Caki2 (cell line): ENCODE data around the gene KLHL1. TPM values are rescaled to one million over a fixed set of nuclear protein-coding genes. Genes with fewer than 3 reads are reported as not detected.

ENCODE experiments used
- DNase-seq: peaks from one replicate; pipeline ENCODE4 v3.0.0-alpha.2; 2015; ENCODE audit warnings: low read depth
- in situ Hi-C: cut with HindIII; loops from 2 replicates; pipeline ENCODE4 v1.10.0; 2016; ENCODE audit warnings: low sequenced_read_pairs, low pct_unique_long_range_greater_than_20kb, mixed read lengths
- total RNA-seq: library from RNA; depleted of rRNA; stranded (reverse); fragments of >200 nt; shearing (Covaris generic); gene quantifications from 2 replicates; pipeline ENCODE4 v1.2.3, GENCODE V29; 2014; ENCODE audit warnings: low replicate concordance

Gene KLHL1
- total RNA-seq, 1 experiment from 2014 or later, result not detected

GRCh38 chr13:69755101-69755500 is 353.2 kb downstream of the KLHL1 start:
- in situ Hi-C loops, result no loop called here
- DNase-seq, result no peak

GRCh38 chr13:69751259-69751658 is 357.0 kb downstream of the KLHL1 start:
- in situ Hi-C loops, result no loop called here
- no peak for DNase-seq

GRCh38 chr13:69737129-69737935 is 370.9 kb downstream of the KLHL1 start:
- in situ Hi-C loops, result no loop called here
- no peak for DNase-seq

- DNase-seq, result no peak
Measured at GRCh38 chr13:69721631-69722030, 386.6 kb downstream of the KLHL1 start.

GRCh38 chr13:69720278-69720983 is 387.8 kb downstream of the KLHL1 start:
- no peak for DNase-seq
- in situ Hi-C loops, result no loop called here

More at GRCh38 chr13:69721631-69722030, 386.6 kb downstream of the KLHL1 start:
- in situ Hi-C loops, result no loop called here

GRCh38 chr13:69706807-69707206 is 401.4 kb downstream of the KLHL1 start:
- in situ Hi-C loops, result no loop called here
- no peak for DNase-seq

GRCh38 chr13:69704311-69704710 is 403.9 kb downstream of the KLHL1 start:
- in situ Hi-C loops, result no loop called here
- DNase-seq, result no peak

GRCh38 chr13:69690999-69691398 is 417.3 kb downstream of the KLHL1 start:
- no peak for DNase-seq
- in situ Hi-C loops, result no loop called here

GRCh38 chr13:69683921-69684686 is 424.1 kb downstream of the KLHL1 start:
- in situ Hi-C loops, result no loop called here
- peak; percentile 19 for DNase-seq

GRCh38 chr13:69681722-69682121 is 426.5 kb downstream of the KLHL1 start:
- in situ Hi-C loops, result no loop called here
- no peak for DNase-seq

- in situ Hi-C loops, result no loop called here
- no peak for DNase-seq
Measured at GRCh38 chr13:69677343-69677742, 430.9 kb downstream of the KLHL1 start.

GRCh38 chr13:69676286-69676685 is 432.0 kb downstream of the KLHL1 start:
- DNase-seq, result no peak
- in situ Hi-C loops, result no loop called here

- peak; percentile 0 for DNase-seq
- in situ Hi-C loops, result no loop called here
Measured at GRCh38 chr13:69660155-69660554, 448.1 kb downstream of the KLHL1 start.

- no peak for DNase-seq
- in situ Hi-C loops, result no loop called here
Measured at GRCh38 chr13:69657676-69658075, 450.6 kb downstream of the KLHL1 start.

GRCh38 chr13:69654392-69654791 is 453.9 kb downstream of the KLHL1 start:
- DNase-seq, result no peak

More at GRCh38 chr13:69654392-69654791, 453.9 kb downstream of the KLHL1 start:
- in situ Hi-C loops, result no loop called here
